ENCODE measurements around the gene EDEM1. TPM values are rescaled to one million over a fixed set of nuclear protein-coding genes. Genes with fewer than 3 reads are reported as not detected.
"Not testable (repeated sequence)": the region's sequence is repeated elsewhere in the genome, so short reads cannot be mapped to it uniquely, and the experiment has no call there.

The EDEM1 gene
- total RNA-seq, 4 donors from 2014 or later = 18.4 to 41.7 (median 35.8) TPM

DNA sequence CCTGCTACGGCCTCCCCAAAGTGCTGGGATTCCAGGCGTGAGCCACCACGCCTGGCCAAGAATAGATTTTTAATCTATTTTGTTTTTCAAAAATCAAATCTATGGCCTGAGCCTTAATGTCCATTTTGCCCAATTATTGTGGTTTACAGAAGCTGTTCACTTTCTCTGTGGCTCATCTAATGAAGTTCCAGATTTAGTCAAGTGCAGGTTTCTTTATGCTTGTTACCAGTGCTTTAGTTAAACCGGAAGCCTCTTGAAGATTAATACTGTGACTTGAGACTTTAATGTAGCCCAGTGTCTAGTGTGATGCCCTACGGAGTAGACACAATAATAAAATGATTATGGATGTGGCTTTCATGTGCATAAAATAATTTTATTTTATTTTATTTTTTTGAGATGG lies 16.5 kb upstream of the EDEM1 start:
- TF ChIP-seq, protein P1, sequence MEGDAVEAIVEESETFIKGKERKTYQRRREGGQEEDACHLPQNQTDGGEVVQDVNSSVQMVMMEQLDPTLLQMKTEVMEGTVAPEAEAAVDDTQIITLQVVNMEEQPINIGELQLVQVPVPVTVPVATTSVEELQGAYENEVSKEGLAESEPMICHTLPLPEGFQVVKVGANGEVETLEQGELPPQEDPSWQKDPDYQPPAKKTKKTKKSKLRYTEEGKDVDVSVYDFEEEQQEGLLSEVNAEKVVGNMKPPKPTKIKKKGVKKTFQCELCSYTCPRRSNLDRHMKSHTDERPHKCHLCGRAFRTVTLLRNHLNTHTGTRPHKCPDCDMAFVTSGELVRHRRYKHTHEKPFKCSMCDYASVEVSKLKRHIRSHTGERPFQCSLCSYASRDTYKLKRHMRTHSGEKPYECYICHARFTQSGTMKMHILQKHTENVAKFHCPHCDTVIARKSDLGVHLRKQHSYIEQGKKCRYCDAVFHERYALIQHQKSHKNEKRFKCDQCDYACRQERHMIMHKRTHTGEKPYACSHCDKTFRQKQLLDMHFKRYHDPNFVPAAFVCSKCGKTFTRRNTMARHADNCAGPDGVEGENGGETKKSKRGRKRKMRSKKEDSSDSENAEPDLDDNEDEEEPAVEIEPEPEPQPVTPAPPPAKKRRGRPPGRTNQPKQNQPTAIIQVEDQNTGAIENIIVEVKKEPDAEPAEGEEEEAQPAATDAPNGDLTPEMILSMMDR (IDR thresholded peaks at IDR 0.05) = no peak
- TF ChIP-seq POLR2AphosphoS5 (IDR thresholded peaks at IDR 0.05) = no peak
- no peak for TF ChIP-seq EP300 (IDR thresholded peaks at IDR 0.05)
- no peak for TF ChIP-seq POLR2A (IDR thresholded peaks at IDR 0.05)
- Histone ChIP-seq H3K27ac (no peak overlapping the region), H3K4me1 (peaks cover 0 to 12% (median 0%) of the 10 kb centered on the region in 3 donors), H3K9me3 (no peaks in the 10 kb centered on the region), H3K36me3 (peaks cover 0 to 55% of the 10 kb centered on the region in 2 donors), H3K27me3 (no peaks in the 10 kb centered on the region), H3K4me3 (no peak overlapping the region)
- no peak for ATAC-seq
- 60 to 86% methylated on average over 2 to 5 of the region's 5 CpGs for WGBS, 2 donors (ENCODE audit: low coverage in 1 of 2)

DNA sequence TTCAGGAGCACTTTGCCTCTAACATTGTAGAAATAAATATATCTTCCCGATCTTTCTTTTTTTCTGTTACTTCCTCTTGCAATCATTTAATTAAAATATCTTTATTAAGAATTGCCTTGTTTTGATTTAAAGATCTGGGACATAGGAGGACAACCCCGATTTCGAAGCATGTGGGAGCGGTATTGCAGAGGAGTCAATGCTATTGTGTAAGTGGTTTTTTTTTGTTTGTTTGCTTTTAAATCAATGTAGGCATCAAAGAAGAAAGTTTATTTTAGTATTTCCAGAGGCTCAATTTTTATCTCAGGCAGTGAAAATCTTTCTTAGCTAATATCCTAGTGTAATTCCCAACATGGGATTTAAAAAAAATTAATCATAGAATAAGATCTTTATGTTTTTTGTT lies 15.5 kb upstream of the EDEM1 start:
- Histone ChIP-seq H3K27ac (no peak overlapping the region), H3K36me3 (peaks cover 0 to 65% of the 10 kb centered on the region in 2 donors), H3K4me3 (no peak overlapping the region), H3K27me3 (no peaks in the 10 kb centered on the region), H3K9me3 (no peaks in the 10 kb centered on the region), H3K4me1 (peaks cover 0 to 5% (median 0%) of the 10 kb centered on the region in 3 donors)
- TF ChIP-seq POLR2AphosphoS5 (IDR thresholded peaks at IDR 0.05) = no peak
- no peak for TF ChIP-seq EP300 (IDR thresholded peaks at IDR 0.05)
- TF ChIP-seq, protein P1 (IDR thresholded peaks at IDR 0.05) = no peak
- TF ChIP-seq POLR2A (IDR thresholded peaks at IDR 0.05) = no peak
- ATAC-seq = no peak
- WGBS, 2 donors (ENCODE audit: low coverage in 1 of 2) = 96% methylated on average over 4 of the region's 4 CpGs

DNA sequence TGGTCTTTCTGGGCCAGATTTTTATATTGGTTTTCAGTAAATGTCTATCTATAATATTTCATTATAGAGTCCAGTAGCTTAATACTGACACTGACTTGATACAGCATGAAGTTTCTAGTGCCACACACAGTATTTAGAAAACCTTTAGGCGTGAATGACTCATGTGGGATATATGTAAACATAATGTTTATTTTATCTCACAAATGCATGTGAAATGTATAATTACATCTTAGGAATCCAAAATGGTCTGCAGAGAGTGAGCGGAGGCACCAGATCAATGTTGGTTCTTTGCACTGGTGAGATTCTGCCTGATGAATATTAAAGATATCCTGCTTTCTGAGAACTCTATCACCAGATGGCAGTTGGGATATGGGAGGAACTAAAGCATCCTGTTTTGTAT lies 8.5 kb upstream of the EDEM1 start:
- not testable (repeated sequence) for H3K4me3 ChIP-seq, H3K4me1 ChIP-seq, H3K9me3 ChIP-seq, H3K27ac ChIP-seq, ATAC-seq, H3K27me3 ChIP-seq
- WGBS, 2 donors (ENCODE audit: low coverage in 1 of 2) = 83 to 85% methylated on average over 2 of the region's 2 CpGs
- peaks cover 0 to 98% of the 10 kb centered on the region in 2 donors for H3K36me3 ChIP-seq

DNA sequence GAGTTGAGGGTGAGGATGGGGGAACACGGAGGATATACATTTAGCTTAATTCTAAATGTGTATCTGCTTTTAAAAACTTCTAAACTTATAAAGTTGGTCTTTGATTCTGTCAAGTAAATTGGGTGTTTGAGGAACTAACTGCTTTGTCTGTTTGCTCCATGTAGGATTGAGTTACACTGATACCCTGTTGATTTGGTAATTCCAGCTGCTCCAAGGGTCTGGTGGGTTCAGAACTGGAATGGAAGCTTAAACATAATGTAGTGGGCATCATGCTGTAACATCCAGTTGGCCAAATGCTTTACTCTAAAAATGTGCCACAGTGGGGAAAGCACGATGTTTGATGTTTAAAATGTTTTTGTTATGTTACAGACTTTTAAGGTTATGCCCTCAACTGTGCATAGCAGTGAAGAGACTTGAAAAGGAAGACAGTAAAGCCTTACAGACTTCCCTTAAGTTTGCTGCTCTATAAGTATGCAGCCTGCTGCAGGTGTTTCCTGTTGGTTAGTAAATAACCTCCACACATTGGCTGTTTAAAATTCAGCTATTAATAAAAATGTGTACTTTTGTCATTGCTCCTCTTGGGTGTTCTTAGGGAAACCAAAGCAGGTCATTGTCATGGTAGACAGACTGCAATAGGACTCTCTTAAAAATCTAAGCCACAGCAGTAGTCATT lies 5.9 kb upstream of the EDEM1 start:
- no peaks in the 10 kb centered on the region for H3K9me3 ChIP-seq
- no peak for ATAC-seq
- no peak overlapping the region for H3K4me3 ChIP-seq
- no peak for TF ChIP-seq POLR2A (IDR thresholded peaks at IDR 0.05)
- TF ChIP-seq, protein P1 (IDR thresholded peaks at IDR 0.05) = no peak
- no peak for TF ChIP-seq EP300 (IDR thresholded peaks at IDR 0.05)
- no peak for TF ChIP-seq POLR2AphosphoS5 (IDR thresholded peaks at IDR 0.05)
- H3K27me3 ChIP-seq = no peaks in the 10 kb centered on the region
- H3K27ac ChIP-seq = no peak overlapping the region
- WGBS, 2 donors (ENCODE audit: low coverage in 1 of 2) = 78 to 86% methylated on average over 2 of the region's 2 CpGs
- H3K36me3 ChIP-seq = peaks cover 0 to 73% of the 10 kb centered on the region in 2 donors
- peaks cover 0 to 7% (median 0%) of the 10 kb centered on the region in 3 donors for H3K4me1 ChIP-seq

DNA sequence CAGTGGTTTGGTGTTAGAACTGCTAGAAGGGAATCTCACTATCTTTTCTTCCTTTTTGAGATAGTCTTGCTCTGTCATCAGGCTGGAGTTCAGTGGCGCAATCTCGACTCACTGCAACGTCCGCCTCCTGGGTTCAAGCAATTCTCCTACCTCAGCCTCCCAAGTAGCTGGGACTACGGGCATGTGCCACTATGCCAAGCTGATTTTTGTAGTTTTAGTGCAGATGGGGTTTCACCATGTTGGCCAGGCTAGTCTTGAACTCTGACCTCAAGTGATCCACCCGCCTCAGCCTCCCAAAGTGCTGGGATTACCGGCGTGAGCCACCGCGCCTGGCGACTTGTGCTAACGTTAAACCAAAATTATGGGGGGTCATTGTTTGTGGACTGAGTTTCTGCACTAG lies 3.8 kb upstream of the EDEM1 start:
- 82 to 88% methylated on average over 5 to 10 of the region's 12 CpGs for WGBS, 2 donors (ENCODE audit: low coverage in 1 of 2)
- ATAC-seq, H3K4me3 ChIP-seq, H3K9me3 ChIP-seq, H3K27ac ChIP-seq, H3K27me3 ChIP-seq: not testable (repeated sequence)
- Histone ChIP-seq H3K36me3 (peaks cover 0 to 52% of the 10 kb centered on the region in 2 donors), H3K4me1 (peaks cover 0 to 16% (median 0%) of the 10 kb centered on the region in 3 donors)

DNA sequence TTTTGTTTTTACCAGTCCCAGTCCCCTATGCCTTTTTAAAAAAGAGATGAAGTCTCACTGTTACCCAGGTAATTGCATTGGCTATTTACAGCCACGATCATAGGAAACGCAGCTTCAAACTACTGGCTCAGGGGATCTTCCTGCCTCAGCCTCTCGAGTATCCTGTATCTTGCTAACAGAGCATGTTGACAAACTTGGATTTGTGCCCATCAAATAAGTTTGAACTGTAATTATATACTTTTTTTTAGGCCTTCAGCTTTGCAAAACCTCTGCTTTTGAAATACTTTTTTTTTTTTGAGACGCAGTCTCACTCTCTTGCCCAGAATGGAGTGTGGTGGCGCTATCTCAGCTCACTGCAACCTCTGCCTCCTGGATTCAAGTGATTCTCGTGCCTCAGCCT lies 3.0 kb upstream of the EDEM1 start:
- Histone ChIP-seq H3K27me3 (no peaks in the 10 kb centered on the region), H3K9me3 (no peaks in the 10 kb centered on the region), H3K27ac (no peak overlapping the region), H3K4me3 (no peak overlapping the region), H3K4me1 (peaks cover 0 to 24% (median 7%) of the 10 kb centered on the region in 3 donors), H3K36me3 (peaks cover 0 to 44% of the 10 kb centered on the region in 2 donors)
- ATAC-seq = no peak
- TF ChIP-seq POLR2A (IDR thresholded peaks at IDR 0.05) (no peak), EP300 (IDR thresholded peaks at IDR 0.05) (no peak), POLR2AphosphoS5 (IDR thresholded peaks at IDR 0.05) (no peak)
- TF ChIP-seq, protein P1 (IDR thresholded peaks at IDR 0.05) = no peak
- WGBS, 2 donors (ENCODE audit: low coverage in 1 of 2) = 77 to 81% methylated on average over 6 of the region's 6 CpGs

All from gastroesophageal sphincter (tissue), 4 donors.